Activated naive CD4-positive, alpha-beta T cell (primary cell): ENCODE results near the gene SPINDOC.
"Not testable (repeated sequence)": the region's sequence is repeated elsewhere in the genome, so short reads cannot be mapped to it uniquely, and the experiment has no call there.

ENCODE experiments used
- DNase-seq, 4 experiments: peaks; one replicate each; lab custom pipeline; 2025; lab: John Stamatoyannopoulos, UW

The SPINDOC gene

GRCh38 chr11:63791495-63792167 lies 21.6 kb upstream of the SPINDOC start:
- DNase-seq: no peak

- DNase-seq: no peak
Measured at GRCh38 chr11:63793161-63793560, 20.1 kb upstream of the SPINDOC start.

- no peak for DNase-seq
Measured at GRCh38 chr11:63795066-63795465, 18.2 kb upstream of the SPINDOC start.

- DNase-seq: no peak
Measured at GRCh38 chr11:63800921-63801320, 12.3 kb upstream of the SPINDOC start.

GRCh38 chr11:63802637-63803414 lies 10.4 kb upstream of the SPINDOC start:
- DNase-seq: no peak

- DNase-seq: no peak
Measured at GRCh38 chr11:63804259-63804658, 9.0 kb upstream of the SPINDOC start.

- no peak for DNase-seq
Measured at GRCh38 chr11:63805844-63806415, 7.3 kb upstream of the SPINDOC start.

GRCh38 chr11:63810383-63810782 lies 2.9 kb upstream of the SPINDOC start:
- not testable (repeated sequence) for DNase-seq

- DNase-seq: no peak
Measured at GRCh38 chr11:63811522-63811921, 1.7 kb upstream of the SPINDOC start.

GRCh38 chr11:63813563-63814382 lies 517 bp downstream of the SPINDOC start:
- no peak for DNase-seq

GRCh38 chr11:63814383-63814736 lies 1.1 kb downstream of the SPINDOC start:
- no peak for DNase-seq

- DNase-seq: no peak
Measured at GRCh38 chr11:63816166-63816565, 2.9 kb downstream of the SPINDOC start.

GRCh38 chr11:63816732-63817131 lies 3.5 kb downstream of the SPINDOC start:
- no peak for DNase-seq

- DNase-seq: no peak
Measured at GRCh38 chr11:63817758-63818498, 4.7 kb downstream of the SPINDOC start.

GRCh38 chr11:63818609-63819008 lies 5.4 kb downstream of the SPINDOC start:
- DNase-seq: no peak

- DNase-seq: no peak
Measured at GRCh38 chr11:63821411-63821810, 8.2 kb downstream of the SPINDOC start.

GRCh38 chr11:63826471-63827190 lies 13.4 kb downstream of the SPINDOC start:
- no peak for DNase-seq

- DNase-seq: no peak
Measured at GRCh38 chr11:63829823-63830489, 16.7 kb downstream of the SPINDOC start.

GRCh38 chr11:63831326-63831725 lies 18.1 kb downstream of the SPINDOC start:
- no peak for DNase-seq

- no peak for DNase-seq
Measured at GRCh38 chr11:63832336-63832735, 19.1 kb downstream of the SPINDOC start.
